HepG2 (cell line): ENCODE measurements around the gene CHEK2. TPM values are rescaled to one million over a fixed set of nuclear protein-coding genes. Genes with fewer than 3 reads are reported as not detected.

ENCODE experiments used
- DMTF1 ChIP-seq: sonication (generic); formaldehyde crosslinking; IDR thresholded peaks from 2 replicates; pipeline ENCODE4 v1.4.0; 2020; ENCODE audit warnings: mild to moderate bottlenecking, missing genetic modification reagents
- IKZF5 ChIP-seq: IDR thresholded peaks from 2 replicates; pipeline ENCODE4 v1.6.1; 2018; ENCODE audit warnings: missing genetic modification reagents, mild to moderate bottlenecking, missing compliant biosample characterization
- NR2F2 ChIP-seq: IDR thresholded peaks from 2 replicates; pipeline ENCODE4 v1.6.1; 2012; ENCODE audit warnings: low read depth, inconsistent platforms, borderline replicate concordance
- RFX1 ChIP-seq: fragments of 450-650 bp; IDR thresholded peaks from 2 replicates; pipeline ENCODE4 v1.6.1; 2017
- RORA ChIP-seq: sonication (generic); formaldehyde crosslinking; IDR thresholded peaks from 2 replicates; pipeline ENCODE4 v1.5.0; 2020; ENCODE audit warnings: mild to moderate bottlenecking, missing genetic modification reagents, moderate library complexity
- SMARCC2 ChIP-seq: fragments of 450-650 bp; IDR thresholded peaks from 2 replicates; pipeline ENCODE4 v1.6.1; 2017; ENCODE audit warnings: antibody characterized with exemption, mild to moderate bottlenecking
- SP140L ChIP-seq: sonication (generic); formaldehyde crosslinking; IDR thresholded peaks from 2 replicates; pipeline ENCODE4 v1.4.0; 2020; ENCODE audit warnings: missing genetic modification reagents, borderline replicate concordance
- SUZ12 ChIP-seq: fragments of 150-350 bp; IDR thresholded peaks from 2 replicates; pipeline ENCODE4 v1.6.1; 2014; ENCODE audit warnings: low read depth, low read length
- ZBTB34 ChIP-seq: sonication (generic); formaldehyde crosslinking; IDR thresholded peaks from 2 replicates; pipeline ENCODE4 v1.8.0; 2022; ENCODE audit warnings: mild to moderate bottlenecking, missing genetic modification reagents
- ZEB1 ChIP-seq: IDR thresholded peaks from 2 replicates; pipeline ENCODE4 v1.6.1; 2012; ENCODE audit warnings: mild to moderate bottlenecking, low read depth, inconsistent platforms; ENCODE audit not compliant: insufficient replicate concordance
- ZFP91 ChIP-seq: sonication (generic); formaldehyde crosslinking; IDR thresholded peaks from 2 replicates; pipeline ENCODE4 v1.9.0; 2022; ENCODE audit warnings: missing genetic modification reagents, mild to moderate bottlenecking, borderline replicate concordance
- ZNF75D ChIP-seq: sonication (generic); formaldehyde crosslinking; IDR thresholded peaks from 2 replicates; pipeline ENCODE4 v1.8.1; 2023; ENCODE audit warnings: missing genetic modification reagents, mild to moderate bottlenecking, borderline replicate concordance
- ZNF768 ChIP-seq: sonication (generic); formaldehyde crosslinking; IDR thresholded peaks from 2 replicates; pipeline ENCODE4 v1.4.0; 2020; ENCODE audit warnings: missing genetic modification reagents
- polyA plus RNA-seq, 8 experiments: library from polyadenylated mRNA; depleted of rRNA in 3 of 8; stranded (reverse) in 7 of 8; unstranded in 1 of 8; fragments of >200 nt; fragmentation: Illumina TruSeq in 4 of 8; extraction: Trizol in 4 of 8; gene quantifications; 2 replicates each; pipeline versions ENCODE4 v1.2.1 to v1.2.3, GENCODE V29; 2011 to 2016; ENCODE audit warnings: low read depth in 4 of 8, missing spikeins in 1 of 8, mixed read lengths in 1 of 8; ENCODE audit not compliant: insufficient read depth in 1 of 8
- total RNA-seq, 5 experiments: library from RNA; depleted of rRNA; stranded (reverse); fragments of >200 nt; fragmentation: Illumina TruSeq; extraction: Trizol; gene quantifications; 2 replicates each; pipeline ENCODE4 v1.2.3, GENCODE V29; 2016; ENCODE audit warnings: low read depth in 1 of 5
- TF ChIP-seq, protein P1 (sequence below): sonication (generic); formaldehyde crosslinking; IDR thresholded peaks from 2 replicates; pipeline ENCODE4 v1.9.0; 2021; ENCODE audit warnings: missing genetic modification reagents, borderline replicate concordance
- TF ChIP-seq, protein P2 (sequence below): sonication (generic); formaldehyde crosslinking; IDR thresholded peaks from 2 replicates; pipeline ENCODE4 v1.4.0; 2020; ENCODE audit warnings: missing genetic modification reagents

CHEK2 gene
- total and polyA plus RNA-seq, 2 of the 13 experiments (the other 11 are each of a cell fraction or from before 2014, with no cell fraction given), result 27.0 to 40.5 TPM

DNA sequence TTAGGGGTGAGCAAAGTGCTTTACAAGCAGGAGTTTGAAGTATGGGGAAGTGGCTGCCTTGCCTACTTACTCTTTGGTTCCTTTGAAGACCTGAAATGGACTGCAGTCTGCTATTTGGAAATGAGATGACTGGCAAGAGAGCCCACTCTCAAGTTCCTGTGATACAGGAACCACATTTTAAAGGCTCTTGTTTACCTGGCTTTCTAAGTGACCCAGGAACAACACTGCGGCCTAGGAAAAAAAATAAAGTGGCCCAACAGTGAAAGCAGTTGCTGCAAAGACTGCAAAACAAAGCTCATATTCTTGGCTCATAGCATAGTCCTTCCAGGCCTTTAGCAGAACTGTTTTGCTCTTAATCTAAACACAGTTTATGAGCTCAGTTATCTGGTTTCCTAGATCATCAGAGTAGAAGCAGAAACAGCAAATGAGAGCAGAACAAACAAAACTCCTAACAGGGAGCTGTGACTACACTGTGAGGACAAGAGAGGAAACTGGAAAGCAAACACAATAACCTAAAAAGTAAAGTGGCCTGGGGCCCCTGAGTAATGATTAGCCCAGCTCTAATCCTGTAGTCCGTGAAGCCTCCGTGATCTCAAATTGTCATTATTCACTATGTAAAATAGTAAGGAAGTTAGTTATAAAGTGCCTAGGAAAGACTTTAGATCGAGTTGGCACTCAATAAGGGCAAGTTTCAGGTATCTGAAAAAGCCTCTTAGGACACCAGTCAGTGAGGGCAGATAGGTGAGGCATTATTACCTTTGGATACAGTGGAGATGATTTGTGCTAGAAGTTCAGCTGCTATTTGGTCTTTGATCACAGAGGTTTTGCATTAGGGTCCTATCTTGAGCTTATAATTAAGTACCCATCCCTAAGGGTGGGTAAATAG lies 42.4 kb upstream of the CHEK2 start (continued):
- TF ChIP-seq, protein P1, sequence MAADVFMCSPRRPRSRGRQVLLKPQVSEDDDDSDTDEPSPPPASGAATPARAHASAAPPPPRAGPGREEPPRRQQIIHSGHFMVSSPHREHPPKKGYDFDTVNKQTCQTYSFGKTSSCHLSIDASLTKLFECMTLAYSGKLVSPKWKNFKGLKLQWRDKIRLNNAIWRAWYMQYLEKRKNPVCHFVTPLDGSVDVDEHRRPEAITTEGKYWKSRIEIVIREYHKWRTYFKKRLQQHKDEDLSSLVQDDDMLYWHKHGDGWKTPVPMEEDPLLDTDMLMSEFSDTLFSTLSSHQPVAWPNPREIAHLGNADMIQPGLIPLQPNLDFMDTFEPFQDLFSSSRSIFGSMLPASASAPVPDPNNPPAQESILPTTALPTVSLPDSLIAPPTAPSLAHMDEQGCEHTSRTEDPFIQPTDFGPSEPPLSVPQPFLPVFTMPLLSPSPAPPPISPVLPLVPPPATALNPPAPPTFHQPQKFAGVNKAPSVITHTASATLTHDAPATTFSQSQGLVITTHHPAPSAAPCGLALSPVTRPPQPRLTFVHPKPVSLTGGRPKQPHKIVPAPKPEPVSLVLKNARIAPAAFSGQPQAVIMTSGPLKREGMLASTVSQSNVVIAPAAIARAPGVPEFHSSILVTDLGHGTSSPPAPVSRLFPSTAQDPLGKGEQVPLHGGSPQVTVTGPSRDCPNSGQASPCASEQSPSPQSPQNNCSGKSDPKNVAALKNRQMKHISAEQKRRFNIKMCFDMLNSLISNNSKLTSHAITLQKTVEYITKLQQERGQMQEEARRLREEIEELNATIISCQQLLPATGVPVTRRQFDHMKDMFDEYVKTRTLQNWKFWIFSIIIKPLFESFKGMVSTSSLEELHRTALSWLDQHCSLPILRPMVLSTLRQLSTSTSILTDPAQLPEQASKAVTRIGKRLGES (CRISPR knock-in tag), result no peak; the same call in 1 of the 2 replicates
- TF ChIP-seq IKZF5 (CRISPR knock-in tag) (peak; percentile 70), ZEB1 (peak; percentile 21), RFX1 (no peak), SMARCC2 (no peak), ZBTB34 (CRISPR knock-in tag) (no peak), ZNF768 (no peak), RORA (CRISPR knock-in tag) (0 out of 2 replicates have a peak, but pooled peaks have one; percentile 46), DMTF1 (CRISPR knock-in tag) (no peak), ZNF75D (no peak), SUZ12 (no peak), SP140L (CRISPR knock-in tag) (no peak), ZFP91 (CRISPR knock-in tag) (no peak), NR2F2 (no peak)
- TF ChIP-seq, protein P2, sequence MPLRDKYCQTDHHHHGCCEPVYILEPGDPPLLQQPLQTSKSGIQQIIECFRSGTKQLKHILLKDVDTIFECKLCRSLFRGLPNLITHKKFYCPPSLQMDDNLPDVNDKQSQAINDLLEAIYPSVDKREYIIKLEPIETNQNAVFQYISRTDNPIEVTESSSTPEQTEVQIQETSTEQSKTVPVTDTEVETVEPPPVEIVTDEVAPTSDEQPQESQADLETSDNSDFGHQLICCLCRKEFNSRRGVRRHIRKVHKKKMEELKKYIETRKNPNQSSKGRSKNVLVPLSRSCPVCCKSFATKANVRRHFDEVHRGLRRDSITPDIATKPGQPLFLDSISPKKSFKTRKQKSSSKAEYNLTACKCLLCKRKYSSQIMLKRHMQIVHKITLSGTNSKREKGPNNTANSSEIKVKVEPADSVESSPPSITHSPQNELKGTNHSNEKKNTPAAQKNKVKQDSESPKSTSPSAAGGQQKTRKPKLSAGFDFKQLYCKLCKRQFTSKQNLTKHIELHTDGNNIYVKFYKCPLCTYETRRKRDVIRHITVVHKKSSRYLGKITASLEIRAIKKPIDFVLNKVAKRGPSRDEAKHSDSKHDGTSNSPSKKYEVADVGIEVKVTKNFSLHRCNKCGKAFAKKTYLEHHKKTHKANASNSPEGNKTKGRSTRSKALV, result no peak; the same call in 1 of the 2 replicates
